H7 (cell line): ENCODE data around the gene GPR152. TPM values are rescaled to one million over a fixed set of nuclear protein-coding genes. Genes with fewer than 3 reads are reported as not detected.

Experiments
- DNase-seq: peaks from one replicate; pipeline ENCODE4 v3.0.0; 2012
- H3K27me3 ChIP-seq: 2 replicates; pipeline ENCODE4 v1.6.0; 2011; ENCODE audit warnings: mild to moderate bottlenecking, low read length; ENCODE audit not compliant: control insufficient read depth, insufficient read depth
- H3K36me3 ChIP-seq: replicated peaks from 2 replicates; pipeline ENCODE4 v1.5.1; 2011; ENCODE audit warnings: low read length; ENCODE audit not compliant: control insufficient read depth, insufficient read depth
- H3K4me3 ChIP-seq: 2 replicates; pipeline ENCODE4 v1.5.1; 2011; ENCODE audit warnings: low read depth, mild to moderate bottlenecking, control low read depth, low read length, moderate library complexity; ENCODE audit not compliant: insufficient read depth
- total RNA-seq: library from RNA; depleted of rRNA; stranded (reverse); fragments of >200 nt; shearing (Covaris generic); gene quantifications from 2 replicates; pipeline ENCODE4 v1.2.3, GENCODE V29; 2014; rRNA removed

GPR152 gene, protein sequence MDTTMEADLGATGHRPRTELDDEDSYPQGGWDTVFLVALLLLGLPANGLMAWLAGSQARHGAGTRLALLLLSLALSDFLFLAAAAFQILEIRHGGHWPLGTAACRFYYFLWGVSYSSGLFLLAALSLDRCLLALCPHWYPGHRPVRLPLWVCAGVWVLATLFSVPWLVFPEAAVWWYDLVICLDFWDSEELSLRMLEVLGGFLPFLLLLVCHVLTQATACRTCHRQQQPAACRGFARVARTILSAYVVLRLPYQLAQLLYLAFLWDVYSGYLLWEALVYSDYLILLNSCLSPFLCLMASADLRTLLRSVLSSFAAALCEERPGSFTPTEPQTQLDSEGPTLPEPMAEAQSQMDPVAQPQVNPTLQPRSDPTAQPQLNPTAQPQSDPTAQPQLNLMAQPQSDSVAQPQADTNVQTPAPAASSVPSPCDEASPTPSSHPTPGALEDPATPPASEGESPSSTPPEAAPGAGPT
- not detected in 2 replicates for total RNA-seq

DNA sequence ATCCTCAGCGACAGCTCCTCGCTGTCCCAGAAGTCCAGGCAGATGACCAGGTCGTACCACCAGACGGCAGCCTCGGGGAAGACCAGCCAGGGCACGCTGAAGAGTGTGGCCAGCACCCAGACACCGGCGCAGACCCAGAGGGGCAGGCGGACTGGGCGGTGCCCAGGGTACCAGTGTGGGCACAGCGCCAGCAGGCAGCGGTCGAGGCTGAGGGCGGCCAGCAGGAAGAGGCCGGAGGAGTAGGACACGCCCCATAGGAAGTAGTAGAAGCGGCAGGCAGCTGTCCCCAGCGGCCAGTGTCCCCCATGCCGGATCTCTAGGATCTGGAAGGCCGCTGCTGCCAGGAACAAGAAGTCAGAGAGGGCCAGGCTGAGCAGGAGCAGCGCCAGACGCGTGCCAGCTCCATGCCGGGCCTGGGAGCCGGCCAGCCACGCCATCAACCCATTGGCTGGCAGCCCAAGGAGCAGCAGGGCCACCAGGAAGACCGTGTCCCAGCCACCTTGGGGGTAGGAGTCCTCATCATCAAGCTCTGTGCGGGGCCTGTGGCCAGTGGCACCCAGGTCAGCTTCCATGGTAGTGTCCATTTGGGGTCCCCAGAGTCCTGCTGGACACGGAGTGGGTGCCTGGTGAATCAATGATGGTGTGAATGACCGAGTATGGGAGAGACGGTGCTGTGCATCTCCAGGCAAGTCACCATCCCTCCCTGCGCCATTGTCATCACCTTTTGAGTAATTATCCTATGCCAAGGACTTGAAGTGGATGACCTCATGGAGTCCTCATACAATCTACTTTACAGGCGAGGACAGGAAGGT lies at the start of gene GPR152:
GPR152 (minus strand) TSS at position 589 of the 812 bp plus-strand sequence; CDS start at position 584, 5 bp downstream.
- H3K4me3 ChIP-seq = no peak within 1 kb of the TSS
- H3K27me3 ChIP-seq = no peaks in the 10 kb centered on the region
- no peaks in the 10 kb centered on the region for H3K36me3 ChIP-seq
- peak; percentile 55 for DNase-seq

DNA sequence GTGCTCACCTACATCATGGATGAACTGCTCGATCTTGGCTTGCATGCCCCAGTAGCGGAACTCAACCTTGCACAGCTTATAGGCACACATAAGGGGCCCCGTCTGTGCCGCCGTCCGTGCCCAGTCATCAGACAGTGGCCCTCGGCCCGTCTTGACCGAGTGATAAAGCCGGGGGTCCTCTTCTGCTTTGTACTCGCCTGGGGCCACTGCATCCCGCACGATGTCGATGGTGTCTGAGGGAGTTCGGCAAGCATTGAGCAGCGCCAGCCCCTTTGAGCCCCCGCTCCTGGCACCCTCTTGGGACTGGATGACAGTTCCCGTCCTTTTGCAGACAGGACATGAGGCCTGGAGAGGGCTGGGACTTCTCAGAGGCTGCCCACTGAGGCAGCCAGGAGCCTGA lies 49.3 kb upstream of the GPR152 start:
- Histone ChIP-seq H3K4me3 (no peak overlapping the region), H3K36me3 (peaks cover 5% of the 10 kb centered on the region), H3K27me3 (peaks cover 6% of the 10 kb centered on the region; the same call in 1 of the 2 replicates)
- DNase-seq = peak; percentile 23

DNA sequence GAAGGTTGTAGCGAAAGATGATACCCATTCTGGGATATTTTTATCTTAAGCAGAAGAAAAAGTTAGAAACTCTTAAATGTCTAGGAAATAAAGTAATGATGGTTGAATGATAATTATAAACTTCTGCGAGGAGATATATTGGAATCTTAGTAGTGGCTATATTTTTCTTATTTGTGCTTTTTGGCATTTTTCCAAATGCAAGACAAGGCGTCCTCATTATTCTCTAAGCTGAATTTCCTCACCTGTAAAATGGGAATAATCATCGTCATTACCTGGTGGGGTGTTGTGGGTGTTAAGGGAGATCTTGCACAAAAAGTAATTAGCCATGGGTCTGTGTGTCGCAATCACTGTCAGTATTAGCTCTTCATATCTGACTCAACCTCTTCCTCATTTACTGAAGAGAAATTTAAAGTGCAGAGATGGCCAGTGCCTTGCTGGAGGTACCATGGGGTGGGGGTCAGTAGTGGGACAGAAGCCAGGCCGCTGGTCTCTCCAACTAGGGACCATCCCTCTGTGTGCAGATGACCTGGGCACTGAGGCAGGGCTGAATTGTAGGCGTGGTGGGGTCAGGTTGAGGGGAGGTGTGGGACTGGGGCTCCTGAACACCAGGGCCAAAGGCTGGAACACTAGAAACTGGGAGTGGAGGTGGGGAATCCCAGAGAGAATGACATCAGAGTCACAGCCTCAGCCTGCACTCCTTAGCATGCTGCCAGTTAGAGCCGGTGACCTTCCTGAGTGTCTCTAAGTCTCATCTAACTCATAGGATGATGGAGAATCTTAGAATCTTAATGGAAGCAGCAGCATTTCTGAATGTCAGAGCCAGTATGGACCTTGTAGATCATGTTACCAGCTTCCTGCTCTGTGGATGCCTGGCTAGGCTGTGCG lies 48.5 kb upstream of the GPR152 start:
- peak; percentile 22 for DNase-seq
- Histone ChIP-seq H3K36me3 (peaks cover 6% of the 10 kb centered on the region), H3K4me3 (no peak overlapping the region)

GRCh38 chr11:67500484-67500821 lies 47.9 kb upstream of the GPR152 start:
- peaks cover 6% of the 10 kb centered on the region for H3K36me3 ChIP-seq
- peaks cover 6% of the 10 kb centered on the region; the same call in 1 of the 2 replicates for H3K27me3 ChIP-seq
- no peak overlapping the region for H3K4me3 ChIP-seq
- no peak for DNase-seq

More for the DNA sequence above, 48.5 kb upstream of the GPR152 start:
- H3K27me3 ChIP-seq = peaks cover 6% of the 10 kb centered on the region; the same call in 1 of the 2 replicates

DNA sequence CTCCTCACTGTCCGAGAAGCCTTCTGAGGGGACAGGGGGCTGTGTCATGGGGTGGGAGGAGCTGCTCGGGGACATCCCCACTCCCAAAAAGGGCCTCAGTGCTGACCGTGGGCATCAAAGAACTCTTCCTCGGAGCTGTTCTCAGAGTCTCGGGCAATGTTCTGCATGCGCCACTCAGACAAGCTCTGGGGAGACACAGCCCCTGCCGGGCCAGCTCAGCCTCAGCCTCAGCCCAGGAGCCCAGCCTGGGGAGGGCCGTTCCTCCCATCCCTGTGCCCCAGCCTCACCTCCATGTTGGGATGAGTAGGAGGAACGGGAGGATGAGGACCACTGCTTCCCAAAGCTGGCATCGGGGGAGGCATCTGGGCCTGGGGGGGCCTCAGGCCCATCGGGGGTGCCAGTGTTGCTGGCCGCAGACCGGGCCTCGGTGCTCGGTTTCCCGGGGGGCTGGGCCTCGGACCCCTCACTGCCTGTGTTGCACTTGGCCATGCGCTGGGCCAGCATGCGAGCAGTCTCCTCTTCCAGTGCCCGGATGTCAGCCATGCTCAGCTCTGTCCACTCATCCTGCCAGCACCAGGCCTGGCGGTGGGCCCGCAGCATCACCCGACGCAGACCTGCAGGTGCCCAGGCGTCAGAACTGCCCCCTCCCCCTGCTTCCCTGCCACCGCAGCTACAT lies 47.4 kb upstream of the GPR152 start:
- peaks cover 6% of the 10 kb centered on the region for H3K36me3 ChIP-seq
- no peak overlapping the region for H3K4me3 ChIP-seq
- peaks cover 6% of the 10 kb centered on the region; the same call in 1 of the 2 replicates for H3K27me3 ChIP-seq
- peak; percentile 55 for DNase-seq

DNA sequence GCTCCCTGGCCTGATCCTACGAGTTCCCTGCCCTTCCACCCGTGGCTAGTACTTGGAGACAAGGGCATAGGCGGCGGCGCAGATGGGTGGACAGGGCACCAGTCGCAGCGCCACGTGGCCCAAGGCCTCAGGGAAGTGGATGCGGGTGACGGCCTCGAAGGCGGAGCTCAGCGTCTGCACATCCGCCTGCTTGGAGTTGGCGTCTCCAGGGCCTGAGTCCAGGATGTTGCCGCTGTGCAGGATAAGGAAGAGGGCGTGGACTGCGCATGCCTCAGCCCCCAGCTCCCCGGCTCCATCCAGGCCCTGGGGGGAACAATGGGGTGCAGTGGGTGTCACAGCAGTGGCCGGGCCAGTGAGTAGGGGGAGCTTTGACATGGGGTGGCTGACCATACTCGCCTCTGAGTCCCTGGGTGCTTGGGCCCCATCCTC lies 46.0 kb upstream of the GPR152 start:
- H3K36me3 ChIP-seq = peaks cover 6% of the 10 kb centered on the region
- no peak overlapping the region for H3K4me3 ChIP-seq
- no peak for DNase-seq
- H3K27me3 ChIP-seq = peaks cover 2% of the 10 kb centered on the region; the same call in 1 of the 2 replicates

GRCh38 chr11:67497656-67498291 lies 45.2 kb upstream of the GPR152 start:
- H3K36me3 ChIP-seq = peaks cover 6% of the 10 kb centered on the region
- no peaks in the 10 kb centered on the region for H3K27me3 ChIP-seq
- H3K4me3 ChIP-seq = no peak overlapping the region
- DNase-seq = peak; percentile 55

- Histone ChIP-seq H3K36me3 (peaks cover 3% of the 10 kb centered on the region), H3K27me3 (no peaks in the 10 kb centered on the region), H3K4me3 (no peak overlapping the region)
- peak; percentile 50 for DNase-seq
Measured at GRCh38 chr11:67496113-67496512, 43.6 kb upstream of the GPR152 start.

DNA sequence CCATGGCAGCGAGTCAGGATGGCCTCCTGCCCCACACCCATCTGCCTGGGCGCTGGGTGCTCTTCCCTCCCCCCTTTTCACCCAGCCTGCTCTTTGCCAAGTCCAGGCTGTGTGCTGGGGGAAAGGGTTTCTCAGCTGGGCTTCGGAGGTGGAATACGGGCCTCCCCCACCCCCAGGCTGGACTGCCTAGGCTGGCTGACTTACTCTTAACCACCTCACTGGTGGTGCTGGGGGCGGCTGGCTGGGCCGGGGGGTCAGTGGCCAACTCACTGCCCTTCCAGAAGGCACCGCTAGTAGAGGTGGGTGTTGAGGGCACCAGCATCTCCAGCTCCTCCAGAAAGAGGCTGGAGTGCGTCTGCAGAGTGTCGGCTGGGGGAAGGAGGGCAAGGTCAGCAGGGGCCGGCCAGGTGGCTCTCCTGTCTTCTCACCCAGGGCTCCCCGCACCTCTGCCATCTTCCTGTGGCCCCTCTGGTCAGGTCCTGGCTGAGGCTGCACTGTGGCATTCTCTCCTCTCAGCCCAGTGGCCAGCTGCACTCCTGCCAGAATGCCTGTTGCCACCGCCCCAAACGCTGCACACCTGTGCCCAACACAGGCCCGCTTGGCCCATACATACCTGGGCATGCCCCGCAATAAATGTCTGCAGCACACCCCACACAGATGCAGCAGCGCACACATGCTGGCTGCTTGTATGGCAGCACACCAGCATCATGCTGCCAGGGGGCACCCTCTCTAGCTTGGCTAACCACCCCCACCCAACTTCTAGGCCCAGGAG lies 42.9 kb upstream of the GPR152 start:
- peaks cover 2% of the 10 kb centered on the region for H3K36me3 ChIP-seq
- H3K4me3 ChIP-seq = no peak overlapping the region
- no peaks in the 10 kb centered on the region for H3K27me3 ChIP-seq
- DNase-seq = no peak

- Histone ChIP-seq H3K27me3 (no peaks in the 10 kb centered on the region), H3K4me3 (no peak overlapping the region), H3K36me3 (peaks cover 2% of the 10 kb centered on the region)
- DNase-seq = peak; percentile 88
Measured at GRCh38 chr11:67494371-67495233, 42.1 kb upstream of the GPR152 start.

GRCh38 chr11:67493548-67494370 lies 41.2 kb upstream of the GPR152 start:
- DNase-seq = peak; percentile 59
- peaks cover 2% of the 10 kb centered on the region for H3K36me3 ChIP-seq
- H3K4me3 ChIP-seq = no peak overlapping the region
- H3K27me3 ChIP-seq = no peaks in the 10 kb centered on the region
